GM20000 (cell line): Measurements from ENCODE around the gene ZFP1.
"Not testable (repeated sequence)": the region's sequence is repeated elsewhere in the genome, so short reads cannot be mapped to it uniquely, and the experiment has no call there.

Source experiments
- DNase-seq: peaks from one replicate; pipeline ENCODE4 v3.0.0; 2012; ENCODE audit warnings: low spot score
- CTCF ChIP-seq: IDR thresholded peaks from 2 replicates; pipeline ENCODE4 v1.5.1; 2012; ENCODE audit warnings: mild to moderate bottlenecking, control low read depth; ENCODE audit errors: extremely low read depth, missing control alignments

The ZFP1 gene

DNA sequence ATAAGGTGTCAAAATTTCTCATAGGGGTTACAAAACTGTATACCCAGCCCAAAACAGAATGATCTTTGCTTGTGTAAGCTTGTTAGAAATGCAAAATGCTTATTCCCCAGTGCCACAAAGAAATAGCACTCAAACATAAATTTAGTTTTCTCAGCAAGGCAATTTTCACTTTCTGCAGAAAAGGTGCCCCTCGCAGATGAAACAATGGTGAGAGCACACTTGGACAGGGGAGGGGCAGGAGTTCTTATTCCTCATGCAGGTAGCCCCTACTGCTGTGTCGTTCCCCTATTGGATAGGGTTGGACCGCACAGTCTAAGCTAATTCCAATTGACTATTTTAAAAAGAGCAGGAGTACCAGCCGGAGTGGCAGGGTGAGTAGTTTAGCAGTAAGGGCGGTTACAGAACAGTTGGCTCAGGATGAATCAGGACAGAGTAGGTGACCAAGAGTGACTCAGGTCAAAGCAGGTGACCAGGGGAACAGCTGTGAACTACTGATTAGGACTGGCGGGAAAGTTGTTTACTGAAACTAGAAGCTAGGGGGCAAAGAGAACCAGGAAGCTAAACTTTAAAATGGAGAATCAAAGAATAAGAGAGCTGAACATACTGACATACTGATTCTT is 26.3 kb upstream of the ZFP1 start:
- no peak for TF ChIP-seq CTCF
- DNase-seq = no peak

GRCh38 chr16:75122609-75123008 is 25.7 kb upstream of the ZFP1 start:
- no peak for DNase-seq
- no peak for TF ChIP-seq CTCF

- DNase-seq = no peak
- TF ChIP-seq CTCF = no peak
These were observed 20.5 kb upstream of the ZFP1 start for GRCh38 chr16:75127713-75128415.

DNA sequence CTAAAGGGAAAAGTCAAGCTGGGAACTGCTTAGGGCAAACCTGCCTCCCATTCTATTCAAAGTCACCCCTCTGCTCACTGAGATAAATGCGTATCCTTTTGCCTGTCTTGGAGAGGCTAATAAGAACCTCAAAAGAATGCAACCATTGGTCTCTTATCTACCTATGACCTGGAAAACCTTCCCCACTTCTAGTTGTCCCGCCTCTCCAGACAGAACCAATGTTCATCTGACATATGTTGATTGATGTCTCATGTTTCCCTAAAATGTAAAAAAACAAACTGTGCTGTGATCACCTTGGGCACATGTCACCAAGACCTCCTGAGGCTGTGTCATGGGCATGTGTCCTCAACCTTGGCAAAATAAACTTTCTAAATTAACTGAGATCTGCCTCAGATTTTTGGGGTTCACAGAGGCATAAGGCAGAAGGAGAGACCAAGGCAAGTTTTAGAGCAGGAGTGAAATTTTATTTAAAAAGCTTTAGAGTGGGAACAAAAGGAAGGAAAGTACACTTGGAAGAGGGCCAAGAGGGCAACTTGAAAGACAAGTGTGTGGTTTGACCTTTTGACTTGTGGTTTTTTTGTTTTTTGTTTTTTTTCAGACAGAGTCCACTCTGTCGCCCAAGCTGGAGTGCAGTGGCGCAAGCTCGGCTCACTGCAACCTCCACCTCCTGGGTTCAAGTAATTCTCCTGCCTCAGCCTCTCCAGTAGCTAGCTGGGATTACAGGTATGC is 18.7 kb upstream of the ZFP1 start:
- DNase-seq = not testable (repeated sequence)

DNA sequence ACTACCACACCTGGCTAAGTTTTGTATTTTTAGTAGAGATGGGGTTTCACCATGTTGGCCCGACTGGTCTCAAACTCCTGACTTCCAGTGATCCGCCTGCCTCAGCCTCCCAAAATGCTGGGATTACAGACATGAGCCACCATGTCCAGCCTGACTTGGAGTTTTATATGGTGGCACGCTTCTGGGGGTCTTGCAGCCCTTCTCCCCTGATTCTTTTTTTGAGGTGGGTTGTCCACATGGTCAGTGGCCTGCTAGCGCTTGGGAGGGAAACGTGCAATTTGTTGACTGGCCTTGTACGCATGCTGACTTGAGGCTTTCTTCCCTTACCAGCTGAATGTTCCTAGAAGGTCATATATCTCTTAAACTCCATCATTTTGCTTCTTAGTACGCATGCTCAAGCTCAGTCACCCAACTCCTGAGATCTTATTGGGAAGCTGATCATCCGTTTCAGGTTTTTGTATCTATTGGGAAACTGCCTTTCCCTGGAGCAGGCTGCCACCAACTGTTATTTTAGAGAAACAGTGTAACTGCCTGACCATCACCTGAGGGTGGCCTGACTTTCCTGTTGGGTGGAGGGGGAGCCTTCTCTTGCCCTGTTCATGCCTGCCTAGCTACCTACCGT is 18.1 kb upstream of the ZFP1 start:
- no peak for TF ChIP-seq CTCF
- no peak for DNase-seq

DNA sequence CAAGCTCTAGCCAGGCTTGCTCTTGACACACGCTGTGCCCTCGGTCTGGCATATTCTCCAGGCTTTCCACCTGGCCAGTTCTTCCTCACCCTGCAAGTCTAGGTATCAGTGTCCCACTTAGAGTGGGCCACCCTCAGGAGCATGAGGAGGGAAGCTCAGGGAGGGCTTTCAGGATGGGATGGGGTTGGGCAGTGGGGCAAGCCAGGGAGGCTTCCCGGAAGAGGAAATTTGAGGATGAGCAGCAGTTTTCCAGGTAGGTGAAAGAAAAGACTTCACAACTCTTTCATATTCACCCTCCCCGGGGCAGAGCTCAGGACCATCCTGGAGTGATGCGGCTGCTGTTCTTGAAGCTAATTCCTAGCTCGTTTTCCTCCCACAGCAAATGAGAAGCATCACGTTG is 17.2 kb upstream of the ZFP1 start:
- DNase-seq = no peak
- TF ChIP-seq CTCF = no peak

DNA sequence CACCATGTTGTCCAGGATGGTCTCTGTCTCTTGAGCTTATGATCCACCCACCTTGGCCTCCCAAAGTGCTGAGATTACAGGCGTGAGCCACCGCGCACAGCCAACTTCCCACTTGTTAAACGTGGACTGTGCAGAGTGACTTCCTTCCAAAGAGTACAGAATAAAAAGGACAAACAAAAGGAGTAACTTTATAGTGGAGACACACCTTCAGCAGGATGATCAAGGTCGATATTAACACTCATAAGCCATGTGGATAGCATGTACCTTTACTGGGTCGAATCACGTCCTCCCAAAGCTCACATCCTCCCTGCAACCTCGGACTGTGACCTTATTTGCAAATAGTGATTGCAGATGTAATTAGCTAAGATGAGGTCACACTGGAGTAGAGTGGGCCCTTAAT is 10.1 kb upstream of the ZFP1 start:
- TF ChIP-seq CTCF = no peak
- no peak for DNase-seq
